GM21367 (cell line): ENCODE measurements around the gene HHIPL1.

ENCODE experiments used
- ATAC-seq: cut with Tn5 transposase; IDR thresholded peaks from one replicate; pipeline ENCODE4 v1.9.1; 2021; ENCODE audit not compliant: unreplicated experiment

The HHIPL1 gene

GRCh38 chr14:99728231-99728920, 83.4 kb downstream of the HHIPL1 start:
- no peak for ATAC-seq

- ATAC-seq = no peak
Measured at GRCh38 chr14:99728981-99729451, 84.1 kb downstream of the HHIPL1 start.
